Activated naive CD8-positive, alpha-beta T cell treated with anti-CD3 and anti-CD28 coated beads, Interleukin-2, amount 10 ng/mL, durations not matched to agents 7 days and 5 days (primary cell): ENCODE results near the gene ASB6. TPM values are rescaled to one million over a fixed set of nuclear protein-coding genes. Genes with fewer than 3 reads are reported as not detected.
"Not testable (repeated sequence)": the region's sequence is repeated elsewhere in the genome, so short reads cannot be mapped to it uniquely, and the experiment has no call there.

Source experiments
- ATAC-seq: fragments of 150-1000 bp; cut with Tn5 transposase; one replicate; pipeline ENCODE4 v1.10.0; 2021; ENCODE audit warnings: low read depth, moderate library complexity
- POLR2A ChIA-PET: fragments of 350-600 bp; sonication (Branson Sonifier 250); formaldehyde crosslinking; loops from one replicate; lab custom pipeline; 2021; ENCODE audit warnings: antibody characterized with exemption; lab: Charles Lee
- DNase-seq: peaks from one replicate; pipeline ENCODE4 v3.0.0; 2021
- H3K27ac Mint-ChIP-seq: one replicate; pipeline ENCODE4 v1.8.0; 2022; ENCODE audit warnings: mild to moderate bottlenecking, mixed read lengths
- H3K27me3 Mint-ChIP-seq: one replicate; pipeline ENCODE4 v1.8.0; 2022; ENCODE audit warnings: mild to moderate bottlenecking, moderate library complexity, mixed read lengths
- H3K36me3 Mint-ChIP-seq: one replicate; pipeline ENCODE4 v1.8.0; 2021; ENCODE audit warnings: mild to moderate bottlenecking, mixed read lengths
- H3K4me1 Mint-ChIP-seq: one replicate; pipeline ENCODE4 v1.8.0; 2021; ENCODE audit warnings: mixed read lengths
- H3K4me3 Mint-ChIP-seq: one replicate; pipeline ENCODE4 v1.8.0; 2022; ENCODE audit warnings: mild to moderate bottlenecking, moderate library complexity, mixed read lengths
- H3K9me3 Mint-ChIP-seq: one replicate; pipeline ENCODE4 v1.8.0; 2021; ENCODE audit warnings: mixed read lengths
- total RNA-seq, 2 experiments: library from RNA; stranded (reverse); gene quantifications; one replicate each; pipeline ENCODE4 v1.2.3, GENCODE V29; 2021

The ASB6 gene
- total RNA-seq, 2 experiments from 2014 or later: 27.8 to 29.0 TPM

- H3K9me3 Mint-ChIP-seq, H3K4me3 Mint-ChIP-seq, H3K4me1 Mint-ChIP-seq, H3K27ac Mint-ChIP-seq, DNase-seq, H3K36me3 Mint-ChIP-seq, POLR2A ChIA-PET, ATAC-seq, H3K27me3 Mint-ChIP-seq: not testable (repeated sequence)
These were observed 5.6 kb downstream of the ASB6 start for GRCh38 chr9:129636343-129636742.

GRCh38 chr9:129635099-129636065, 6.6 kb downstream of the ASB6 start:
- Mint-ChIP-seq H3K4me1 (peaks cover under 1% of the 10 kb centered on the region), H3K9me3 (no peaks in the 10 kb centered on the region), H3K27me3 (no peaks in the 10 kb centered on the region), H3K27ac (no peak overlapping the region), H3K4me3 (no peak overlapping the region), H3K36me3 (peaks cover 7% of the 10 kb centered on the region)
- POLR2A ChIA-PET: interaction anchor here (0.6 kb wide), 1 partner anchor 588 kb away, joined by 3 read pairs; no protein-coding TSS in a partner anchor
- no peak for DNase-seq
- ATAC-seq: no peak

- DNase-seq (no peak), ATAC-seq (no peak)
- Mint-ChIP-seq H3K27ac (no peak overlapping the region), H3K4me3 (no peak overlapping the region), H3K4me1 (peaks cover under 1% of the 10 kb centered on the region), H3K27me3 (no peaks in the 10 kb centered on the region), H3K9me3 (no peaks in the 10 kb centered on the region), H3K36me3 (peaks cover 7% of the 10 kb centered on the region)
- POLR2A ChIA-PET: no interaction called here
These were observed 8.1 kb downstream of the ASB6 start for GRCh38 chr9:129633848-129634247.

- H3K9me3 Mint-ChIP-seq: no peaks in the 10 kb centered on the region
- H3K27me3 Mint-ChIP-seq: no peaks in the 10 kb centered on the region
- H3K27ac Mint-ChIP-seq: no peak overlapping the region
- H3K4me3 Mint-ChIP-seq: no peak overlapping the region
- no peak for ATAC-seq
- POLR2A ChIA-PET: no interaction called here
- H3K4me1 Mint-ChIP-seq: peaks cover 5% of the 10 kb centered on the region
- no peak for DNase-seq
- H3K36me3 Mint-ChIP-seq: peaks cover 4% of the 10 kb centered on the region
These were observed 8.7 kb downstream of the ASB6 start for GRCh38 chr9:129633207-129633606.

GRCh38 chr9:129632460-129632859, 9.5 kb downstream of the ASB6 start:
- H3K4me1 Mint-ChIP-seq: peaks cover 9% of the 10 kb centered on the region
- ATAC-seq: no peak
- no peaks in the 10 kb centered on the region for H3K27me3 Mint-ChIP-seq
- DNase-seq: no peak
- H3K36me3 Mint-ChIP-seq: peaks cover 3% of the 10 kb centered on the region
- H3K27ac Mint-ChIP-seq: no peak overlapping the region
- no peaks in the 10 kb centered on the region for H3K9me3 Mint-ChIP-seq
- POLR2A ChIA-PET: no interaction called here
- H3K4me3 Mint-ChIP-seq: no peak overlapping the region

GRCh38 chr9:129631674-129632129, 10.2 kb downstream of the ASB6 start:
- H3K27ac Mint-ChIP-seq: no peak overlapping the region
- no peak for DNase-seq
- ATAC-seq: no peak
- POLR2A ChIA-PET: no interaction called here
- no peaks in the 10 kb centered on the region for H3K9me3 Mint-ChIP-seq
- no peak overlapping the region for H3K4me3 Mint-ChIP-seq
- H3K4me1 Mint-ChIP-seq: peaks cover 15% of the 10 kb centered on the region
- H3K27me3 Mint-ChIP-seq: no peaks in the 10 kb centered on the region
- peaks cover 6% of the 10 kb centered on the region for H3K36me3 Mint-ChIP-seq

- Mint-ChIP-seq H3K36me3 (peaks cover 6% of the 10 kb centered on the region), H3K27me3 (no peaks in the 10 kb centered on the region), H3K9me3 (no peaks in the 10 kb centered on the region), H3K4me1 (peaks cover 15% of the 10 kb centered on the region), H3K4me3 (no peak overlapping the region), H3K27ac (peak overlapping the region; percentile 71)
- no peak for ATAC-seq
- POLR2A ChIA-PET: interaction anchor here (1.1 kb wide), 1 partner anchor 10 kb away, joined by 4 read pairs; no protein-coding TSS in a partner anchor
- no peak for DNase-seq
These were observed 10.8 kb downstream of the ASB6 start for GRCh38 chr9:129630967-129631673.

GRCh38 chr9:129629251-129629820, 12.6 kb downstream of the ASB6 start:
- Mint-ChIP-seq H3K9me3 (no peaks in the 10 kb centered on the region), H3K4me3 (no peak overlapping the region), H3K4me1 (peaks cover 26% of the 10 kb centered on the region), H3K27me3 (no peaks in the 10 kb centered on the region), H3K27ac (peak overlapping the region; percentile 49), H3K36me3 (peaks cover 6% of the 10 kb centered on the region)
- DNase-seq (no peak), ATAC-seq (no peak)
- POLR2A ChIA-PET: interaction anchor here (0.9 kb wide), 1 partner anchor 8 kb away, joined by 3 read pairs; no protein-coding TSS in a partner anchor

GRCh38 chr9:129628709-129629108, 13.2 kb downstream of the ASB6 start:
- Mint-ChIP-seq H3K27me3 (no peaks in the 10 kb centered on the region), H3K36me3 (peaks cover 6% of the 10 kb centered on the region), H3K4me1 (peaks cover 30% of the 10 kb centered on the region), H3K9me3 (no peaks in the 10 kb centered on the region), H3K4me3 (no peak overlapping the region), H3K27ac (peak overlapping the region; percentile 49)
- POLR2A ChIA-PET: interaction anchor here (0.9 kb wide), 1 partner anchor 9 kb away, joined by 3 read pairs; no protein-coding TSS in a partner anchor
- DNase-seq: no peak
- no peak for ATAC-seq

GRCh38 chr9:129627556-129628440, 14.2 kb downstream of the ASB6 start:
- no peak for DNase-seq
- Mint-ChIP-seq H3K9me3 (no peaks in the 10 kb centered on the region), H3K36me3 (peaks cover 6% of the 10 kb centered on the region), H3K4me1 (peaks cover 33% of the 10 kb centered on the region), H3K27ac (peak overlapping the region; percentile 89), H3K4me3 (peak overlapping the region; percentile 85), H3K27me3 (peaks cover 2% of the 10 kb centered on the region)
- ATAC-seq: no peak
- POLR2A ChIA-PET: interaction anchor here (1.1 to 3.3 kb wide), 3 partner anchors 11 to 450 kb away, joined by 4 to 17 read pairs (median 11); partner anchors contain the start of gene IER5L

- Mint-ChIP-seq H3K9me3 (no peaks in the 10 kb centered on the region), H3K27me3 (peaks cover 7% of the 10 kb centered on the region), H3K4me3 (peak overlapping the region; percentile 85), H3K36me3 (peaks cover 6% of the 10 kb centered on the region), H3K4me1 (peaks cover 33% of the 10 kb centered on the region), H3K27ac (peak overlapping the region; percentile 89)
- POLR2A ChIA-PET: interaction anchor here (1.0 to 3.3 kb wide), 11 partner anchors 12 to 854 kb away, joined by 4 to 27 read pairs (median 11); partner anchors contain the start of genes CRAT, IER5L, PTPA and TOR1B
- ATAC-seq (peak; percentile 40), DNase-seq (peak; percentile 61)
These were observed 15.2 kb downstream of the ASB6 start for GRCh38 chr9:129626625-129627284.
